Stimulated activated CD8-positive, alpha-beta memory T cell treated with anti-CD3 and anti-CD28 coated beads, Interleukin-7, amount 100 ng/mL, for 24 hours (primary cell): Measurements from ENCODE around the gene ALDOA.
"Not testable (repeated sequence)": the region's sequence is repeated elsewhere in the genome, so short reads cannot be mapped to it uniquely, and the experiment has no call there.

Source experiments
- DNase-seq: peaks from one replicate; pipeline ENCODE4 v3.0.0-alpha.2; 2020; ENCODE audit warnings: low read depth

ALDOA gene

GRCh38 chr16:30065102-30065942 is at the start of gene ALDOA:
TSS of gene ALDOA (plus strand) at chr16:30065760. CDS start at chr16:30066898, 1,138 bp downstream.
- DNase-seq, result peak; percentile 92

- no peak for DNase-seq
Measured at GRCh38 chr16:30016555-30017276, 48.8 kb upstream of the ALDOA start.

- no peak for DNase-seq
Measured at GRCh38 chr16:30017277-30017656, 48.3 kb upstream of the ALDOA start.

GRCh38 chr16:30017937-30018336 is 47.6 kb upstream of the ALDOA start:
- DNase-seq, result not testable (repeated sequence)

DNA sequence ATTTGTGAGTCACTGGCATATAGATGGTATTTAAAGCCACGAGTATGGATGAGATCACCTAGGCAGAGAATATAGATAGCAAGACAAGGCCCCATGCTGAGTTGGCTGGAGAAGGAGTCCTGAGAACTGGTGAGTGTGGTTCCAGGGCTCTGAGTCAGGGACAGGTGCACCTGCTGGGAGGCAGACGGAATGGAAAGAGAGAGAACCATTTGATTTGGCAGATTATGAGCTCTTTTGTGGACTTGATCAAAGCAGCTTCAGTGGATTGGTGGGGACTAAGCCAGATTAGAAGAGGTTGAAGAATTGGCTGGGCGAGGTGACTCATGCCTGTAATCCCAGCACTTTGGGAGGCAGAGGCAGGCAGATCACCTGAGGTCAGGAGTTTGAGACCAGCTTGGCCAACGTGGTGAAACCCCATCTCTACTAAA is 46.8 kb upstream of the ALDOA start:
- DNase-seq, result no peak

GRCh38 chr16:30022887-30023286 is 42.7 kb upstream of the ALDOA start, which contains the start of gene C16orf92:
TSS of gene C16orf92 (plus strand) at chr16:30023198. CDS start at chr16:30023341, 143 bp downstream.
- no peak for DNase-seq

DNA sequence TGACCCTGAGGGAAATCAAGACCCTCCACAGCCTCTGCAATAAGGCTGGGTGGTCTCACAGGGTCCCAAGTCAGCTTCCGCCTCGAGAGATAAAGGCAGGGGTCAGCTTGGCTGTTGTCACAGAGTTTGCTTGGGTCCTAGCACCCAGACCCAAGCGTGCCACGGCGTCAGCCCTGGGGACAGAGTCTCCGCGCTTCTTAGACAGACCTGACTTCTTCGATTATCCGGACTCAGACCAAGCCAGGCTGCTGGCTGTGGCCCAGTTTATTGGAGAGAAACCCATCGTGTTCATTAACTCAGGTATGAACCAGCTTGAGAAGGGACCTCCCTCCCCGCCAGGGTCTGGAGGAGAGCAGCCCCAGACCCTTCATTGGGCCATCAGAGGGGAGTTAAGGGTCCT is 42.0 kb upstream of the ALDOA start:
- DNase-seq, result no peak

- no peak for DNase-seq
Measured at GRCh38 chr16:30024451-30024850, 41.1 kb upstream of the ALDOA start.

GRCh38 chr16:30025156-30025555 is 40.4 kb upstream of the ALDOA start:
- DNase-seq, result no peak

DNA sequence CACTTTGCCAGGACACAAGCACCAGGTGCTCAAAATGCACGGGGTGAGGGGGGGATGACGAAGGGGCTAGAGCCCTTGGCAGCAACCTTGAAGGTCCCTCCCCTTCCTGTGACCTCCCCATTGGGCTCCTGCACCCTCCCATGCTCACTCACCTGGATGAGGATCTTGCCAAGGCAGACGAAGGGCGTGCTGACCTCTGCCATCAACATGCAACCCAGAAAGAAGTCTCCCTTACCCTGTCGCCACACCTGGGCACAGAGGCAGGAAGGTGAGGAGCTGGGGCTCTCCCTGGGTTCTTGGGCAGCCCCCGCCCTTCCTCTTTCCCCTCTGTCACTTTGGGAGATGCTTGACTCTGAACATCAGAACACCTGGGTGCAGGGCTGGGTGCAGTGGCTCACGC is 40.0 kb upstream of the ALDOA start:
- no peak for DNase-seq

GRCh38 chr16:30026449-30026848 is 39.1 kb upstream of the ALDOA start:
- no peak for DNase-seq

DNA sequence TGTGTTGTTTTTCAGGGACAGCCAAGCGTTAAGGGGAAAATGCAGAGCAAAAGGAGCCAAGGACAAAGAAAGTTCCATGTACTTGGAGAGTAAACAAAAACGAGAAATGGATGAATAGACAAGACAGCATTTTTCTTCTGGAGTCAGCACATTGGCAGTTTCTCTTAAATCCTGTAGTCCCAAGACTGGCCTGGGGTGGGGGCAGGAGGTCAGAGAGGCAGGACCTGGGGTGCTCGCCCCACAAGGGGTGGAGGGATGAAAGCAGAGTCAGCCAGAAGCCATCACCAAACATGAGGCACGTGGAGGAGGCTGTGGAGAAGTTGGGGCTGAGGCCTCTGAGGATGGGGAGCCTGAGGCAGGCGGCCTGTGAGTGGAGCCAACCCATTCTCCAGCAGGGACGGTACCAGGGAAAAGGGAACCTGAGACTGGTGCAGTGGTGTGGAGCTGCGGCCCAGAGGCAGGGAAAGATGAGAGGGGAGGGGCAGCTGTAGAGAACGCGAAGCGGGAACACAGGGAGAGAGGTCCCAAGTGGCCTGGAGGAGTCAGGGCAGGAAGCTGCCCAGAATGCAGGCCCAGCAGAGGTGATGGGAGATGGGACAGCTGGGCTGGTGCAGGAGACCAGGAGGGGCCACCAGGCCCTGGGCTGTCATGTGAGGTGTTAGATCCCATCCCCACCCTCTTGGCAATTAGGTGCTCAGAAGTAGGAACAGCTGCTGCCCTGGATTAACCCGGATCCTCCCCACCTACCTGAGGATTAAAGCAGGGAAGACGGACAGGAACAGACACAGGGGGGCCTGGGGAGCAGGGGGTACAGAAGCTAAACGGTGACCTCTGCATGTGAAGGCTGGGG is 37.7 kb upstream of the ALDOA start:
- no peak for DNase-seq

DNA sequence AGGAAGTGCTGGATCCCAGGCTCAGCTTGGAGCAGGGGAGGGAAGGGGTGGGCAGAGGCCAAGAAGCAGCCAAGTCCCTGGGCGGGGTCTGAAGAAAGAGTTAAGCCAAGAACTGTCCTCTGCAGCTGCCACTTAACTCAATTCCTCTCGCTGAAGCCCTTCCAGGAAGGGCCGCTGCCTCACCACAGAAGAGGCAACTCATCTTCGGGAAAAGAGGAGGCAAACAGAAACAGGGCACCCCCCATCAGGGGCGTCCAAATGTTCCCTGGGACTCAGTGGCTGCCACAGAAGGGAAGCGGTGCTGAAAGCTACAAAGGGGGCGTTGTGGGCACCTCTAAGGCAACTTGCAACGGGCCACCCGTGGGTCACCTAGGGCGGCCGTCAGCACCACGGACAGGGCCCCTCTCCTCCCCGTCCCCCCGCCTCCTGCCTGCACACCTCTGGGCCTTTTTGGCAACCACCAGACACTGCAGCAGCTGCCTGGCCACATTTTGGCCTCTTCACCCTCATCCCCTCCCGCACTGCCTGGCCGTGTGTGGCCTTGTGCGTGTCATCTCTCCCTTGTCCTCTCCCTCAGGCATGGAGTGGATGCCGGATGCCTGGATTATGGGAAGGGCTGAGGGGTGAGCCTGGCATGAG is 37.0 kb upstream of the ALDOA start:
- no peak for DNase-seq

- DNase-seq, result no peak
Measured at GRCh38 chr16:30030011-30030685, 35.4 kb upstream of the ALDOA start.

GRCh38 chr16:30030841-30031413 is 34.6 kb upstream of the ALDOA start, which contains the start of gene TLCD3B:
TSS of gene TLCD3B (minus strand) at chr16:30031271. CDS start at chr16:30030527, 744 bp downstream.
- DNase-seq, result no peak

DNA sequence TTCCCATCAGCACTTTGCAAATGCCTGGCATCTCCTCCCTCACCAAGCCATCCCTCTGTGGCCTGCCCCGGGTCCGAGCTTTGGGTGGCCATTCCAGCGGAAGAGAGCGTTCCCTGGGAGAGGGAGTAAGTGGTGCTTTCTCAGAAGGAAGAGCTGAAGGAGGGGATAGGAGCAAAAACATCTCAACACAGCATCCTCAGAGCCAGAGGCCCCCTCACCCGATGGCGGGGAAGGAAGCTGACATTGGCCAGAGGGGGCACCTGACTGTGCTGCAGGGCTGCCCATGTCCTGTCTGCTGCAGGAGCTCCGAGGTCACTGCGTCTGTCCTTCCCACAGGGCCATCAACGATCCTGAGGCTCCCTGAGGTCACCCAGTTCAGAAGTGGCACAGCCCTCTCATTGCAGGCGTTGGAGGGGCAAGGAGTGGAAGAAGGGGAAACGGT is 34.1 kb upstream of the ALDOA start:
- DNase-seq, result no peak

GRCh38 chr16:30032083-30032819 is 33.3 kb upstream of the ALDOA start:
- no peak for DNase-seq

DNA sequence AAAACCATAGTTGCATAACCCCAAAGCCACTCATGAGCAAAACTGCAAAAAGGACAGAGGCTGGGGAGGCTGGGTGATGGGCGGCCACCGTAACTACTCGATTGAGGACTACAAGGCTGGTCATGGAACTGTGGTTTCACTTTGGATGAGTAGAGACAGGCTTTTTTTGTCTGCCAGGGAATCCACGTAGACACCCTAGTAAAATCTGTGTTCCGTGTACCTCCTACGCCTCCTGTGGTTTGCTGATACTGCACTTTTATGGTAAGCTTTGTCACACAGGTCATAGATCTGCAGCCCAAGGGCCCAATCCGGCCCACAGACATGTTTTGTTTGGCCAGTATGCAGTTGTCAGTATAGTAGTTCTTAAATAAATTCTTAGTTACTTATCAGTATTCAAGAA is 32.3 kb upstream of the ALDOA start:
- DNase-seq, result no peak

- DNase-seq, result no peak
Measured at GRCh38 chr16:30040221-30040620, 25.3 kb upstream of the ALDOA start.

DNA sequence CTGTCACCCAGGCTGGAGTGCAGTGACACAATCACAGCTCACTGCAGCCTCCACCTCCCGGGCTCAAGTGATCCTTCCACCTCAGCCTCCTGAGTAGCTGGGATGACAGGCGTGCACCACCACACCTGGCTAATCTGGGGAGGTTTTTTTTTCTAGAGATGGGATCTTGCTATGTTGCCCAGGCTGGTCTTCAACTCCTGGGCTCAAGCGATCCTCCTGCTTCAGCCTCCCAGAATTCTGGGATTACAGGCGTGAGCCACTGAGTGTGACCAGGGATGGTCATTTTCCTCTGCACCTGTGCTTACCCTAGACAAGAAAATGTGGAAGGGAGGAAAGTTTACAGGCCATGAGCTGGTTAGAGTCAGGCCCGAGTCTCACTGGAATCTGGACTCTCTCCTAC is 24.9 kb upstream of the ALDOA start:
- DNase-seq, result not testable (repeated sequence)
